Karpas-422 (cell line): ENCODE measurements around the gene SESN3. TPM values are rescaled to one million over a fixed set of nuclear protein-coding genes. Genes with fewer than 3 reads are reported as not detected.

ENCODE experiments used
- DNase-seq: peaks from one replicate; pipeline ENCODE4 v3.0.0-alpha.2; 2015
- H2AFZ ChIP-seq: fragments of 200-600 bp; sonication (generic); 2 replicates; pipeline ENCODE4 v1.6.1; 2014; ENCODE audit warnings: antibody characterized with exemption, low read length, mixed read lengths
- H3K27ac ChIP-seq: fragments of 200-600 bp; sonication (generic); 2 replicates; pipeline ENCODE4 v1.5.1; 2014; ENCODE audit warnings: mild to moderate bottlenecking, low read length, moderate library complexity
- H3K27me3 ChIP-seq: fragments of 200-600 bp; sonication (generic); 2 replicates; pipeline ENCODE4 v1.6.1; 2014; ENCODE audit warnings: low read length, mixed read lengths
- H3K36me3 ChIP-seq: fragments of 200-600 bp; sonication (generic); 2 replicates; pipeline ENCODE4 v1.6.1; 2014; ENCODE audit warnings: low read length, mixed read lengths; ENCODE audit not compliant: insufficient read depth
- H3K4me1 ChIP-seq: fragments of 200-600 bp; sonication (generic); 2 replicates; pipeline ENCODE4 v1.6.1; 2014; ENCODE audit warnings: mild to moderate bottlenecking, low read length, mixed read lengths
- H3K4me2 ChIP-seq: fragments of 200-600 bp; sonication (generic); 2 replicates; pipeline ENCODE4 v1.6.1; 2014; ENCODE audit warnings: low read length, low read depth, mild to moderate bottlenecking; ENCODE audit not compliant: poor library complexity, severe bottlenecking
- H3K4me3 ChIP-seq: fragments of 200-600 bp; sonication (generic); 2 replicates; pipeline ENCODE4 v1.5.1; 2014; ENCODE audit warnings: mild to moderate bottlenecking, antibody characterized with exemption, low read length, mixed read lengths
- H3K79me2 ChIP-seq: fragments of 200-600 bp; sonication (generic); 2 replicates; pipeline ENCODE4 v1.6.1; 2014; ENCODE audit warnings: mild to moderate bottlenecking, low read length, mixed read lengths
- H3K9ac ChIP-seq: fragments of 200-600 bp; sonication (generic); 2 replicates; pipeline ENCODE4 v1.6.0; 2014; ENCODE audit warnings: low read length
- H3K9me2 ChIP-seq: fragments of 200-600 bp; sonication (generic), shearing (Covaris generic); replicated peaks from 2 replicates; pipeline ENCODE4 v1.6.0; 2014; ENCODE audit warnings: mild to moderate bottlenecking, low read length, moderate library complexity; ENCODE audit not compliant: insufficient read depth
- H3K9me3 ChIP-seq: fragments of 300-700, 200-600 bp; sonication (generic); 2 replicates; pipeline ENCODE4 v1.6.1; 2014; ENCODE audit warnings: low read length, mixed read lengths
- H4K20me1 ChIP-seq: fragments of 200-600 bp; sonication (generic); 2 replicates; pipeline ENCODE4 v1.6.1; 2014; ENCODE audit warnings: mild to moderate bottlenecking, antibody characterized with exemption, low read length, low read depth; ENCODE audit not compliant: insufficient read depth
- total RNA-seq: library from RNA; depleted of rRNA; stranded (reverse); fragments of >200 nt; shearing (Covaris generic); gene quantifications from 2 replicates; pipeline ENCODE4 v1.2.3, GENCODE V29; 2014; ENCODE audit warnings: low replicate concordance

Gene SESN3
- total RNA-seq, 1 experiment from 2014 or later: 58.9 TPM

GRCh38 chr11:95134491-95134890, 96.5 kb downstream of the SESN3 start:
- Histone ChIP-seq H3K4me2 (no peak overlapping the region), H3K27me3 (no peaks in the 10 kb centered on the region), H2AFZ (no peak overlapping the region), H3K27ac (no peak overlapping the region), H3K4me1 (peaks cover 12% of the 10 kb centered on the region), H3K79me2 (no peaks in the 10 kb centered on the region), H3K36me3 (no peaks in the 10 kb centered on the region), H3K9ac (no peak overlapping the region), H3K9me3 (no peaks in the 10 kb centered on the region), H3K9me2 (no peaks in the 10 kb centered on the region), H4K20me1 (peaks cover 7% of the 10 kb centered on the region; the same call in 1 of the 2 replicates), H3K4me3 (no peak overlapping the region)
- no peak for DNase-seq

- Histone ChIP-seq H3K4me3 (no peak overlapping the region), H2AFZ (no peak overlapping the region), H4K20me1 (peaks cover 7% of the 10 kb centered on the region; the same call in 1 of the 2 replicates), H3K4me1 (no peaks in the 10 kb centered on the region), H3K9me2 (no peaks in the 10 kb centered on the region), H3K36me3 (no peaks in the 10 kb centered on the region), H3K4me2 (no peak overlapping the region), H3K9ac (no peak overlapping the region), H3K79me2 (no peaks in the 10 kb centered on the region), H3K9me3 (no peaks in the 10 kb centered on the region), H3K27ac (no peak overlapping the region), H3K27me3 (no peaks in the 10 kb centered on the region)
- DNase-seq: no peak
These were observed 98.0 kb downstream of the SESN3 start for GRCh38 chr11:95132956-95133355.

GRCh38 chr11:95128602-95129001, 102.4 kb downstream of the SESN3 start:
- Histone ChIP-seq H2AFZ (no peak overlapping the region), H4K20me1 (peaks cover 7% of the 10 kb centered on the region; the same call in 1 of the 2 replicates), H3K9me2 (no peaks in the 10 kb centered on the region), H3K9me3 (no peaks in the 10 kb centered on the region), H3K36me3 (no peaks in the 10 kb centered on the region), H3K4me2 (no peak overlapping the region), H3K27me3 (no peaks in the 10 kb centered on the region), H3K9ac (no peak overlapping the region), H3K27ac (no peak overlapping the region), H3K4me1 (no peaks in the 10 kb centered on the region), H3K4me3 (no peak overlapping the region), H3K79me2 (no peaks in the 10 kb centered on the region)
- DNase-seq: no peak

- H3K79me2 ChIP-seq: no peaks in the 10 kb centered on the region
- no peaks in the 10 kb centered on the region for H3K36me3 ChIP-seq
- H3K4me2 ChIP-seq: no peak overlapping the region
- peaks cover 10% of the 10 kb centered on the region for H3K4me1 ChIP-seq
- H4K20me1 ChIP-seq: peaks cover 3% of the 10 kb centered on the region; the same call in 1 of the 2 replicates
- H3K9me3 ChIP-seq: no peaks in the 10 kb centered on the region
- no peak overlapping the region for H3K9ac ChIP-seq
- H3K27me3 ChIP-seq: no peaks in the 10 kb centered on the region
- no peak overlapping the region for H3K27ac ChIP-seq
- no peaks in the 10 kb centered on the region for H3K9me2 ChIP-seq
- no peak overlapping the region for H3K4me3 ChIP-seq
- DNase-seq: no peak
- no peak overlapping the region for H2AFZ ChIP-seq
These were observed 107.4 kb downstream of the SESN3 start for GRCh38 chr11:95123556-95123955.

GRCh38 chr11:95121698-95122097, 109.3 kb downstream of the SESN3 start:
- DNase-seq: peak; percentile 71
- no peak overlapping the region for H3K27ac ChIP-seq
- peaks cover 10% of the 10 kb centered on the region for H3K4me1 ChIP-seq
- H3K9me2 ChIP-seq: no peaks in the 10 kb centered on the region
- H3K4me2 ChIP-seq: peak overlapping the region; percentile 24
- H3K36me3 ChIP-seq: no peaks in the 10 kb centered on the region
- no peaks in the 10 kb centered on the region for H3K27me3 ChIP-seq
- H3K4me3 ChIP-seq: no peak overlapping the region
- peaks cover 3% of the 10 kb centered on the region; the same call in 1 of the 2 replicates for H4K20me1 ChIP-seq
- no peak overlapping the region for H3K9ac ChIP-seq
- H2AFZ ChIP-seq: no peak overlapping the region
- no peaks in the 10 kb centered on the region for H3K9me3 ChIP-seq
- H3K79me2 ChIP-seq: no peaks in the 10 kb centered on the region

- no peak overlapping the region for H2AFZ ChIP-seq
- DNase-seq: no peak
- H3K27me3 ChIP-seq: no peaks in the 10 kb centered on the region
- peaks cover 10% of the 10 kb centered on the region for H3K4me1 ChIP-seq
- no peaks in the 10 kb centered on the region for H3K36me3 ChIP-seq
- no peak overlapping the region for H3K27ac ChIP-seq
- H3K9ac ChIP-seq: no peak overlapping the region
- no peaks in the 10 kb centered on the region for H3K79me2 ChIP-seq
- no peak overlapping the region for H3K4me3 ChIP-seq
- no peaks in the 10 kb centered on the region for H3K9me2 ChIP-seq
- no peaks in the 10 kb centered on the region for H3K9me3 ChIP-seq
- peaks cover 3% of the 10 kb centered on the region; the same call in 1 of the 2 replicates for H4K20me1 ChIP-seq
- H3K4me2 ChIP-seq: no peak overlapping the region
These were observed 111.5 kb downstream of the SESN3 start for GRCh38 chr11:95119361-95120060.

- Histone ChIP-seq H3K79me2 (no peaks in the 10 kb centered on the region), H3K36me3 (no peaks in the 10 kb centered on the region), H3K9ac (no peak overlapping the region), H3K4me1 (peaks cover 7% of the 10 kb centered on the region), H3K9me3 (no peaks in the 10 kb centered on the region), H3K9me2 (no peaks in the 10 kb centered on the region), H3K4me2 (no peak overlapping the region), H3K27me3 (no peaks in the 10 kb centered on the region), H2AFZ (no peak overlapping the region), H3K27ac (no peak overlapping the region), H4K20me1 (no peaks in the 10 kb centered on the region), H3K4me3 (no peak overlapping the region)
- no peak for DNase-seq
These were observed 115.4 kb downstream of the SESN3 start for GRCh38 chr11:95115597-95115996.
